HG03354 (cell line): ENCODE measurements around the gene SEZ6L.

ENCODE experiments used
- ATAC-seq: cut with Tn5 transposase; IDR thresholded peaks from one replicate; pipeline ENCODE4 v1.9.1; 2021; ENCODE audit warnings: mild to moderate bottlenecking; ENCODE audit not compliant: unreplicated experiment, poor library complexity, severe bottlenecking

SEZ6L gene

GRCh38 chr22:26172389-26172990 lies 3.2 kb downstream of the SEZ6L start:
- ATAC-seq, result no peak

DNA sequence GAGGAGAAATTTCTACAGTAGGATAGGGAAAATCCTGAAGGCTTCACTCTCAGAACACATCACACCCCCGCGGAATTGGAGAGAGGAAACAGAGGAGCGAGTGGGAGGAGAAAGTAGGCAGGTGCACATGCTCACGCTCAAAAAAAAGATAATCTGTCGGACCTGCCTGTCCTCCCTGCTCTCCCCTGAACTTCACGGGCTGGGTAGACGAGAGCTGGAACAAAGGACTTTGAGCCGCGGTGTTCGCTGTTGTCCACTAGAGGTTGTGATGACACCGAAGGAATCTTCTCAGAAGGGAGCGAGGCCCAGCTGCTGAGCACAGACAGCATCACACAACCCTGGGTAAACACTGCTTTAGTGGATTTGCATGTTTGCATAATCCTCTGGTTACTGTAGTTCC lies 5.0 kb downstream of the SEZ6L start:
- ATAC-seq, result no peak

- ATAC-seq, result no peak
Measured at GRCh38 chr22:26182723-26183122, 13.5 kb downstream of the SEZ6L start.

DNA sequence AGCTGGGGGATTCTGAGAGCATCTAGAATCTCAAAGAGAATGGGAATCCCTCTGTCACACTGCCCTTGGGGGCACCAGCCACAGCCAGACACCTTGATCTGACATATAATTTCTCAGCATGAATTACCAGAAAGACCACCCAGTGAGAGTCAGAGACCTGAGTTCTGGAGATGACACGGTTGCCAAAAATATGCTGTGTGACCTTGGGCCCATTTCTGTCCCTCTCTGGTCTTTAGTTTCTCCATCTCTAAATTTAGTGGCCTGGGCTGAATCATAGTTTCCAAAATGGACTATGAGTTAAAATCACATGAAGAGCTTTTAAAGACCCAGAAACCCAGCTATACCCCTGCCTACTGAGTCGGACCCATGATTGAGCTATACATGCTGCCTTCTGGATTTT lies 15.9 kb downstream of the SEZ6L start:
- ATAC-seq, result no peak

DNA sequence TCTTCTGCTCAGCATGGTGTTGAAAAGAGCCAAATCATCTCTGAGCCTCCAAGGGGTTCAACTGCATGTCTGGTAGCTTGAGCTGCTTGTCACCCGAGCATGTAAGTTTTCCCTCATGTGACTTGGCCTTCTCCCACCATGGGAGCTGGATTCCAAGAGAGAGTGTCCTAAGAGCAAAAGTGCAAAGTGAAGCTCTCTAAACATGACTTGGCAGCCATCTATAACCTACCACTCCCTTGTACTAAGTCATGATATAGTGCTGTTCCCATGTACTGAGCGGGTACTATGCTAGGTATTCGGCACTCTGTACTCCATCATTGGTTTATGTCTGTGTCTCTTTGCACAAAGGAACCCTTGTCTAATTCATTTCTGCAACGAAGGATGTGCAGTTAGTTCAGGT lies 19.1 kb downstream of the SEZ6L start:
- no peak for ATAC-seq

- ATAC-seq, result no peak
Measured at GRCh38 chr22:26194313-26194712, 25.1 kb downstream of the SEZ6L start.

- ATAC-seq, result no peak
Measured at GRCh38 chr22:26194877-26195276, 25.6 kb downstream of the SEZ6L start.

GRCh38 chr22:26196657-26197056 lies 27.4 kb downstream of the SEZ6L start:
- no peak for ATAC-seq

- no peak for ATAC-seq
Measured at GRCh38 chr22:26197425-26197824, 28.2 kb downstream of the SEZ6L start.

DNA sequence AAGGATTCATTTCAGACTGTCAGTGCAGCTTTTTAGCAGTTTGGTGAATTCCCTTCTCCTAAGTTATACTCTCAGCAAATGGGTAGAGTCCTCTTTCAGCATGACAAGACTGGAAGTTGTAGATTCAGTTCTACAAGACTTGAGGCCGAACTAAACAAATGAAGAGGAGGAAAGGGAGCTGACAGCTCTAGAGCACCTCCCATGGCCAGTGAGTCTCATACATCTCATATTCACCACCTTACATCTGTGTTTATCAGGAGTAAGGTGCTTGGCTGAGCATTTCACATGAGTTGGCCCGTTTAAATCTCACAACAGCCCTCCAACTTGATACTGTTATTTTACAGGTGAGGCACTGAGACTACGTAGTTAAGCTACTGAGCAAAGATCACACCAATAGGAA lies 30.4 kb downstream of the SEZ6L start:
- ATAC-seq, result no peak

DNA sequence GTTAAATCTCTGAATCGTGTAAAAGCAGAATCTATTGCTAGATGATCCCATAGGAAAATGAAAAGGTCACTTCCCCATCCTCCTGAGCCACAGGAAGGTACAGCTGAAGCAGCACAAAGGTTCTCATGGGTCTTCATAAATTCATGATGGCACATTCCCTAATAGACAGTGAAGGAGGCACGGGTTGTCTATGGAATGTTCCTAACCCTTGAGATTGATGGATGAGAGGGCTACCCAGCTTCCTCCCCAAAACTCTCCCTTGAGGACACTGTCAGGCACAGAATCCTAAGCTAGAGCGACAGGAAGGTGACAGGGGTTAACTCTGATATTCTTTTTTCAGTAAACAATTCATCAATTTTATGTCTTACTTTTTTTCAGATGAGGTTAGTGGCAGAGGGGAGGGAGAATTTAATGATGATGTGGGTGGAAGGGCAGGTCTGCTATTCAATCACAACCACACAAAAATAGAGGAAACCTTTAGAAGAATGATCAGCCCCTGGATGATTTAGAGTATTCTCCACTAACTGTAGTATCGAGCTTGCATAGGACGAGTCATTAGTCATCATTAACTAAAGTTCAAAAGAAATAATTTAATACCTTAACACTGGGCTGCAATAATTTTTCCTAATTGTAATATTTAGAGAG lies 33.1 kb downstream of the SEZ6L start:
- ATAC-seq, result no peak

DNA sequence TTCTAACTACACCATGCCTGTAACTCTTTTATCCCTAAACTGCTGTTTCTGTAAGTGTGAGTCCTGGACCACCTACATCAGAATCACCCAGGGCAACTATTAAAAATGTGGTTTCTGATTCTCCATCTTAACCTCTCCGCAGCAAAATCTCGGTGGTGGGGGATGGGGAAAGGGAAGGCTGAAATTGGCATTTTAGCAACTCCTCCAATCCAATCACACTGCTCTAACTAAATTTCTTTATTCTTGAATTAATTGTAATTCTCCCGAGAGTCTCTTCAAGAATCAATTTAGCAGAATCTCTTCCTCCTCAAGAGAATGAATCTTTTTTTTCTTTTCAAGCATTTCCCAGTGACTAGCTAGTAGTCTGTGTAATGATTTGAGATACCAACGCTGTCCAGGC lies 36.2 kb downstream of the SEZ6L start:
- ATAC-seq, result no peak

DNA sequence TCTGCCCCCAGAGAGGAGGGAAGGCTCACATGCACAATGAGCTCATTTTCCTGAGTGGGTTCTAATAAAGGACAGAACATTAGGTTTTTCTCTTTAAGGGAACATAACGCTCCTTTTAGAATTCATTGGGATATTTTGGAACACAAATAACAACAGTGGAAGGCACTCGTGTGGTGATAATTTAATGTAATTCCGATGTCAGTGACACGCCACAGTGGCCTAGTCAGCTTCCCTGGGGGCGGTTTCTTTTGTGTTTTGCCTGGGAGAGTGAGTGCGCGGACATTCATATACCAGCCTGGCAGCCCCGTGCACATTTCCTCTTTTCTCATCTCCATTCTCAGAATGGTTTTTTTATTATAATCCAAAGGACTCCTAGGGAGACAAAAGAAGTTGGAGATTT lies 41.1 kb downstream of the SEZ6L start:
- no peak for ATAC-seq

- ATAC-seq, result no peak
Measured at GRCh38 chr22:26213826-26214225, 44.6 kb downstream of the SEZ6L start.

- ATAC-seq, result no peak
Measured at GRCh38 chr22:26214466-26214865, 45.2 kb downstream of the SEZ6L start.

- no peak for ATAC-seq
Measured at GRCh38 chr22:26215736-26216135, 46.5 kb downstream of the SEZ6L start.

GRCh38 chr22:26225207-26225606 lies 55.9 kb downstream of the SEZ6L start:
- no peak for ATAC-seq

- no peak for ATAC-seq
Measured at GRCh38 chr22:26226538-26227297, 57.5 kb downstream of the SEZ6L start.

DNA sequence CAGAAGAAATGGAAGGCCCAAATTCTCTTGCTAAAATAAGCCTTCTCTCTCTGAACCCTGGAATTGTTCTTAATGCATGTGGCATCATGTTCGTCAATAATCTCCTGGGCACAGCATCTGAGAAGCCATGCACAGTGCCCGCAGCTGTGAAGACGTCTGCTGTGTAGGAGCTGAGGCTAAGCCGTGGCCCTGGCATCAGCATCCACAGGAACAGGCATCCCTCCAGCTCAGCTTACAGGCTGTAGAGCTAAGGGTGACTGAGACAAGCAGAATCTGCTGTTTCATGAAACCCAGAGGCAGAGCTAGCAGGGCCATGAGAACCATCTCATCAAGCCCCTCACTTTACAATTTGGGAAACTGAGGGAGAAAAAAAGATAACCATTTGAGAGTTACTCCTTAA lies 60.6 kb downstream of the SEZ6L start:
- ATAC-seq, result no peak

- no peak for ATAC-seq
Measured at GRCh38 chr22:26234296-26234695, 65.0 kb downstream of the SEZ6L start.

DNA sequence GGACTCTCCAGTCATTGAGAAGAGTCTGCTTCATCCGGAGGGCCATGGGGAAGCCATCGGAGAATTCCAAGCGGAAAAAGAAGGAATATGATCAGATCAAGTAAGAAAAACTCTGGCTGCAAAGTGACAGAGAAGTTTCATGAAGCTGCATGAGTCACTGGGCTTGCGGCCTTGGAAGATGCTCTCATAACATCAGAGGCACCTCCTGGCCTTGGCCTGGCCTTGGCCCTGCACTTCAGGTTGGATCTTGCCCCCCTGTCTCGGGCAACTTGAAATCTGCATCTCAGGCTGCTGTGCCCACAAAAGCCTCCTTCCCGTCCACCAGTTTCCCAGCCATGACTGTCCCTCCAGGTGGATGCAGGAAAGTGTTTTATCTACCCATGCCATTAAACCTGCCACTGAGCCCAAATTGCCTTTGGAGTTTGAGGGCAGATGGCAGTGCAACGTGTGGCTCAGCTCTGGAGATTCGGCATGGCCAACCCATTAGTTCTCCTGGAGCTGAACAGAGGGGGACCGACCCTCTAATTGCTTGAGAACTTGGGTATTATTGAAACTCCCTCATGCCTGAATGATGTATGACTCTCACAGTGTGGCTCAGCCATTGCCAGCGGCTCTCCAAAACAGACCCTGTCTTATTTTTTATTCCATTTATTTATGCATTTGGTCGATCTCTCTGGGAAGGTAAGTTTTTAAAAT lies 66.7 kb downstream of the SEZ6L start:
- ATAC-seq, result no peak
